SH-SY5Y (cell line): ENCODE measurements around the gene ERFL.

ENCODE experiments used
- GATA2 ChIP-seq: IDR thresholded peaks from 2 replicates; pipeline ENCODE4 v1.6.1; 2011; ENCODE audit warnings: mild to moderate bottlenecking, low read depth, low read length
- GATA3 ChIP-seq: IDR thresholded peaks from 2 replicates; pipeline ENCODE4 v1.6.1; 2011; ENCODE audit warnings: low read depth, mild to moderate bottlenecking, low read length, moderate library complexity

The ERFL gene

DNA sequence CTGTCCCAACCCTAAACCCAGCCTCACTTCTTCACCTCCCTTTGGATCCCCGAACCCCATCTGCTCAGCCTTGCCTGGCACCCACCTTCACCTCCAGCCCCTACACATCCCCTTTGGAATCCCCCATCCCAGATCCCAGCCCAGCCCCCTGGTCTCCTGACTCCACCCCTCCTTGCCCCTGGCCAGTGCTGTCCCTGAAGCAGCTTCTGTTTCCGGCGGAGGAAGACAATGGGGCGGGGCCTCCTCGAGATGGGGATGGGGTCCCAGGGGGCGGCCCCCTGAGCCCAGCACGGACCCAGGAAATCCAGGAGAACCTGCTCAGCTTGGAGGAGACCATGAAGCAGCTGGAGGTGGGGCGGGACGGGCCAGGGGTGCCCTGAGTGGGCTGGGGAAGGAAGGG is 22.0 kb downstream of the ERFL start:
- TF ChIP-seq GATA3 = no peak
- TF ChIP-seq GATA2 = no peak

DNA sequence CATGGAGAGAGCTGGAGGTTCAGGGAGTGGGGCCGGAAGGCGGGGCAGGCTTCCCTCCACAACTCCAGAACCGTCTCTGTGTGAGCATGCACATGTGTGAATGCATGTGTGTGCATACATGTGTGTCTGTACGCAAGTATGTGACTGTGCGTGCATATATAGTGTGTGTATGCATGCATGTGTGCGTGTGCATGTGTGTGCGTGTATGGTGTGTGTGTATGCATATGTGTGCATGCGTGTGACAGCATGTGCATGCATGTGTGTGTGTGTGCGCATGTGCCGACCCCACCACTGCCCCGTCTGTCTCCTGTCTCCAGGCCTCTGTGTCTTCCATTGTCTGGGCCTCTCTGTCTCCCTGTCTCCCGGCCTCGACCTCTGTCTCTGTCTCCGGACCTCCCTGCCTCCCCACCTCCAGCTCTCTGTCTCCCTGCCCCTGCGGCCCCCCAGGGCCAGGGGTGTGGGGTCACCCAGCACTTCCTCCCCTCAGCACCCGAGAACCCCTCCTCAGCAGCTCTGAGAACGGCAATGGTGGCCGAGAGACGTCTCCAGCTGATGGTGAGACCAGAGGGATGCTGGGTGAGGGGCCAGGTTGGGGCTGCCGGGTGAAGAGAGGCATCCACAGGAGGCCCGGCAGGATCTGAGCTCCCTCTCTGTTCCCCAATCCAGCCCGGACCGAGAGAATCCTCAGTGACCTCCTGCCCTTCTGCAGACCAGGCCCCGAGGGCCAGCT is 22.8 kb downstream of the ERFL start:
- TF ChIP-seq GATA2 (no peak), GATA3 (no peak)

- no peak for TF ChIP-seq GATA2
- TF ChIP-seq GATA3 = no peak
Observed at GRCh38 chr19:41904118-41904870, 24.0 kb downstream of the ERFL start.

GRCh38 chr19:41903193-41903953 is 24.9 kb downstream of the ERFL start:
- TF ChIP-seq GATA2 (no peak), GATA3 (no peak)

DNA sequence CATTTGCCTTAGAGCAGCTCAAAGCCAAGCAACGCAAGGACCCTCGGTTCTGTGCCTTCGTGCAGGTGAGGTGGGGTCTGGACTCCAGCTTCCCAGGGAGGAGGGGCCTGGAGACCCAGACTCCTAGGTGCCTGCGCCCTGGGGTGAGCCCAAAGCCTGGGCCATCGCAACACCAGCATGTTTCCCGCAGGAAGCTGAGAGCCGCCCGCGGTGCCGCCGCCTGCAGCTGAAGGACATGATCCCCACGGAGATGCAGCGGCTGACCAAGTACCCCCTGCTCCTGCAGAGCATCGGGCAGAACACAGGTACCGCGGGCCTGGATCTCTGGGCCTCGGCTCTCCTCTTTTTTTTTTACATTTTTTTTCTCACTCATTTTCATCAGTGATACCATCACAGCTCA is 25.7 kb downstream of the ERFL start:
- TF ChIP-seq GATA3 (no peak), GATA2 (no peak)

DNA sequence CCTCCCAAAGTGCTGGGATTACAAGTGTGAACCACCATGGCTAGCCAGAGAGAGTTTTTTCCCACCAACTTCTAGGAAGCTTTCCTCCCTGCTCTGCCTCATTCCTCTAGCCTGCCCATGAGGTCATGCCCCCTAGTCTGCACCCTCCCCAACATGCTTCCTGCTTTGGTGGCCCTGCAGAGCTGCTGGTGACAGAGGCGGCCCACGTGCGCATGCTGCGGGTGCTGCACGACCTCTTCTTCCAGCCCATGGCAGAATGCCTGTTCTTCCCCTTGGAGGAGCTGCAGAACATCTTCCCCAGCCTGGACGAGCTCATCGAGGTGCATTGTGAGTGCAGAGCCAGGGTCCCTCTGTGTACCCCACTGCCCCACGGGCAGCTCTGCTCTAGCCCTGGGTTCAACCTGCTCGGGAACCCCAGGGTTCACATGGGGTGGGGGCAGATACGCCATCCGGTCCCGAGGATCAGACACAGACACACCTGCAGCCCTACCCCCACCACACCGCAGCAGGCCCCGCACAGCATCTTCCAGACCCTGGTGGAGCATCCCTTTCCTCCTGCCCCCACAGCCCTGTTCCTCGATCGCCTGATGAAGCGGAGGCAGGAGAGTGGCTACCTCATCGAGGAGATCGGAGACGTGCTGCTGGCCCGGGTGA is 26.4 kb downstream of the ERFL start:
- TF ChIP-seq GATA3 (no peak), GATA2 (no peak)

- TF ChIP-seq GATA3 (no peak), GATA2 (no peak)
Observed at GRCh38 chr19:41898235-41898634, 30.0 kb downstream of the ERFL start.

GRCh38 chr19:41897820-41898219 is 30.4 kb downstream of the ERFL start:
- TF ChIP-seq GATA2 (no peak), GATA3 (no peak)

DNA sequence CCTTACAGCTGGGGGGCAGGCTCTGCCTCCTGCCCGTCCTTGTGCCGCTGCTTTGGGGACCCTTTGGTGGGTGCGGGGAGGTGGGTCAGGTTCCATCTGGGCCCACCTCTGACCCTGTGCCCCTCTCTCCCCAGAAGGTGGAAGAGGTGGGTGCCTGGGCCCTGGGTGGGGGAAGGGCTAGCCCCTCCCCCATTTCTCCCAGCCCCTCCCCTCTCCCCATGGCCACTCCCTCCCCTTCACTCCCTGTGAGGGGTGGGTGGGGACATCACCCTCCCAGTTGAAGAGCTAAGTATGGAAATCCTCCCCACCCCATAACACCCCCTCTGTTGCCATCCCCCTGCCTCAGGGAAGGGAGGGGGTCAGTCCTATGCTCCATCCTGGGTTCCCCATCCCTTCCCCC is 31.1 kb downstream of the ERFL start:
- TF ChIP-seq GATA2 (no peak), GATA3 (no peak)

DNA sequence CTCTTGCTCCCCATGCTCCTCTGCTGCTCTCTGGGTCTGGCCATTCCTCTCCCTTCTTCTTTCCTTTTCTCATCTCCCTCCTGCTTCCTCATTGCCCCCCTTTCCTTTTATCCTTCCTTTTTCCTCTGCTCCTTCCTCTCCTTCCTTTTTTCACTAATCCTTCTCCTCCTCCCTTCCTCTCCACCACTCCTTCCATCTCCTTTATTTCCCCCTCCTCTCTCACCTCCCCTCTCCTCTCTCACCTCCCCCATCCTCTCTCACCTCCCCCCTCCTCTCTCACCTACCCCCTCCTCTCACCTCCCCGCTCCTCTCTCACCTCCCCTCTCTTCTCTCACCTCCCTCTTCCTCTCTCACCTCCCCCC is 31.7 kb downstream of the ERFL start:
- TF ChIP-seq GATA2 (no peak), GATA3 (no peak)

- TF ChIP-seq GATA2 (no peak), GATA3 (no peak)
Observed at GRCh38 chr19:41895745-41896580, 32.3 kb downstream of the ERFL start.

DNA sequence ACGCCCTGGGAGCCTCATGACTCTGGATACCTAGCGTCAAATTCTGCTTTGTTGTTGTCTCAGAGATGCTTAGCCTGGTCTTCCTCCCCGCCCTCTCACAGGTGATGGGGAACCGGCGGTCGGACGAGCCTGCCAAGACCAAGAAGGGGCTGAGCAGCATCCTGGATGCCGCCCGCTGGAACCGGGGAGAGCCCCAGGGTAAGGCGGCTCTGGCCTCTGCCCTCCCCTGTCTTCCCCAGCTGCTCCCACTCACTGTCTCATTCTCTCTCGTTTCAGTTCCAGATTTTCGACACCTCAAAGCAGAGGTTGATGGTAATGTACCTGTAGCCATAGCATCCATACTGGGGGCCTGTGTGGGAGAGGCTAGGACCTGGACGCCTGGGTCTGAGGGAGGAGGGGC is 33.9 kb downstream of the ERFL start:
- TF ChIP-seq GATA2 (no peak), GATA3 (no peak)

GRCh38 chr19:41893899-41894298 is 34.4 kb downstream of the ERFL start:
- TF ChIP-seq GATA2 (no peak), GATA3 (no peak)

DNA sequence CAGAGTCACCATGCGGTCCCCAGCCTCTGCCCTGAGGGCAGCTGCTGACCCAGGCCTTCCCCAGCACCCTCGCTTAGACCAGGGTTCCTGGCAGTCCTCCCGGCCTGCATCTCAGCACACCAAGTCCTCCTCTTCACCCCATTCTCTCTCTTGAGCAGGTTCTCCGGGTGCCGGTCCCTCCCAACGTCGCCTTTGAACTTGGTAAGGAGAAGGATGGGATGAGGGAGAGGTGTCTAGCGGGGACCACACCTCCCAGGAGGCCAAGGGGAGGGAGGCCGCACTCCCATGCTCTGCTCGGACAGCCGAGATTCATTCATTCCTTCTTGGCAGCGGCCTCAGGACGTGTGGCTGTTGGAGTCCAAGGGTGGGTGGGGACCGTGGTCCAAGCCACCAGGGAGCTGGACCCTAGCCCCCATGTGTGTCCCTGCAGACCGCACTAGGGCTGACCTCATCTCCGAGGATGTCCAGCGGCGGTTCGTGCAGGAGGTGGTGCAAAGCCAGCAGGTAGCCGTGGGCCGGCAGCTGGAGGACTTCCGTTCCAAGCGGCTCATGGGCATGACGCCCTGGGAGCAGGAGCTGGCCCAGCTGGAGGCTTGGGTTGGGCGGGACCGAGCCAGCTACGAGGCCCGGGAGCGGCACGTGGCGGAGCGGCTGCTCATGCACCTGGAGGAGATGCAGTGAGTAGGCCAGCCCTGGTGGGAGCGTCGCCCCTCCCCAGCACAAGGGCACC is 35.9 kb downstream of the ERFL start:
- TF ChIP-seq GATA2 = no peak
- no peak for TF ChIP-seq GATA3
